ENCODE results near the gene PECR. TPM values are rescaled to one million over a fixed set of nuclear protein-coding genes. Genes with fewer than 3 reads are reported as not detected.

The PECR gene
- total and polyA plus RNA-seq, 10 of the 15 experiments (the other 5 are each of a cell fraction or from before 2014, with no cell fraction given) = 7.6 to 37.4 (median 25.7) TPM

DNA sequence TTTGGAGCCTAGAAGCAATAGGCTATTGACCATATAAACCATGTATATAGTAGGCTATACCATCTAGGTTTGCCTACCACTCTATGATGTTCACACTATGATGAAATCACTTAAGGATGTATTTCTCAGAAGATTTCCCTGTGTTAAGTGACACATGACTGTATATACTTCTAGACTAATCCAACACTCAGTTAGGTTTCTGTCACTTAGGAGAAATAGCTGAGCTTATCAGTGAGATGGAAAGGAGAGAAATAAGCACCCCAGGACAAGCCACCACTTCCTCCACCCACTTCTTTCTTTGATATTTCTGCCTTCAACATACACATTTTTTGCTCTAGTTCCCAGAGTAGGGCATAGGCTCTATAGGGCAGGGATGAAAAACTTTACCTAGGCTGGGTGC lies 7.8 kb downstream of the PECR start:
- ChIA-PET POLR2A (interaction anchor here (1.4 kb wide), 1 partner anchor 15 kb away, joined by 3 read pairs; no protein-coding TSS in a partner anchor), SMC1A (ENCODE audit: uncharacterized antibody, unreplicated experiment) (interaction anchor here (1.5 to 2.2 kb wide), 3 partner anchors 15 to 124 kb away, joined by 3 to 9 read pairs (median 6); no protein-coding TSS in a partner anchor), RAD21 (ENCODE audit: unreplicated experiment) (no interaction called here), CTCF (interaction anchor here (2.2 kb wide), 1 partner anchor 41 kb away, joined by 7 read pairs; no protein-coding TSS in a partner anchor)
- in situ Hi-C loops (cut with MboI) = no loop called here
- H3K4me3 ChIP-seq = no peak overlapping the region
- no peak overlapping the region for H2AFZ ChIP-seq (ENCODE audit: control insufficient read depth, low read depth, low read length)
- no peak overlapping the region for H3K27ac ChIP-seq (ENCODE audit: control insufficient read depth, insufficient read depth)
- H3K27me3 ChIP-seq (replicated peaks in 1 of 2; ENCODE audit: control insufficient read depth in 2 of 2, insufficient read depth in 2 of 2, low read length in 1 of 2) = no peaks in the 10 kb centered on the region
- DNase-seq (ENCODE audit: low read depth, low spot score) (no peak), ATAC-seq (no peak), FAIRE-seq (no peak)
- H3K79me2 ChIP-seq (ENCODE audit: control insufficient read depth, insufficient read depth, low read length) = no peaks in the 10 kb centered on the region
- no TSS peak for BruUV-seq (replicated peaks)
- no peaks in the 10 kb centered on the region for H4K20me1 ChIP-seq (ENCODE audit: control insufficient read depth, insufficient read depth)
- H3K4me1 ChIP-seq (ENCODE audit: control insufficient read depth, insufficient read depth, low read length) = no peaks in the 10 kb centered on the region
- H3K9me3 ChIP-seq (replicated peaks; ENCODE audit: control insufficient read depth, insufficient read depth, low read length) = no peaks in the 10 kb centered on the region
- TF ChIP-seq YY1 (IDR thresholded peaks at IDR 0.05; ENCODE audit: low read depth, low read length) (no peak), HDAC2 (IDR thresholded peaks at IDR 0.05) (no peak), ZNF207 (IDR thresholded peaks at IDR 0.05; ENCODE audit: borderline replicate concordance) (no peak), SP1 (IDR thresholded peaks at IDR 0.05; ENCODE audit: low read depth, low read length) (no peak), JUNB (IDR thresholded peaks at IDR 0.05) (no peak), SRF (IDR thresholded peaks at IDR 0.05; ENCODE audit: low read depth in 2 of 2, low read length in 2 of 2) (no peak), SREBF1 (IDR thresholded peaks at IDR 0.05; ENCODE audit: low read length) (no peak), NFXL1 (IDR thresholded peaks at IDR 0.05; ENCODE audit: borderline replicate concordance) (no peak), POU2F2 (IDR thresholded peaks at IDR 0.05; ENCODE audit: borderline replicate concordance, low read depth, low read length) (no peak), NFYB (IDR thresholded peaks at IDR 0.05; ENCODE audit: insufficient read depth, low read depth, low read length) (no peak), EED (IDR thresholded peaks at IDR 0.05; ENCODE audit: low read depth) (no peak), ZNF384 (IDR thresholded peaks at IDR 0.05; ENCODE audit: borderline replicate concordance, low read depth, low read length) (no peak)
- TF ChIP-seq, protein P1, sequence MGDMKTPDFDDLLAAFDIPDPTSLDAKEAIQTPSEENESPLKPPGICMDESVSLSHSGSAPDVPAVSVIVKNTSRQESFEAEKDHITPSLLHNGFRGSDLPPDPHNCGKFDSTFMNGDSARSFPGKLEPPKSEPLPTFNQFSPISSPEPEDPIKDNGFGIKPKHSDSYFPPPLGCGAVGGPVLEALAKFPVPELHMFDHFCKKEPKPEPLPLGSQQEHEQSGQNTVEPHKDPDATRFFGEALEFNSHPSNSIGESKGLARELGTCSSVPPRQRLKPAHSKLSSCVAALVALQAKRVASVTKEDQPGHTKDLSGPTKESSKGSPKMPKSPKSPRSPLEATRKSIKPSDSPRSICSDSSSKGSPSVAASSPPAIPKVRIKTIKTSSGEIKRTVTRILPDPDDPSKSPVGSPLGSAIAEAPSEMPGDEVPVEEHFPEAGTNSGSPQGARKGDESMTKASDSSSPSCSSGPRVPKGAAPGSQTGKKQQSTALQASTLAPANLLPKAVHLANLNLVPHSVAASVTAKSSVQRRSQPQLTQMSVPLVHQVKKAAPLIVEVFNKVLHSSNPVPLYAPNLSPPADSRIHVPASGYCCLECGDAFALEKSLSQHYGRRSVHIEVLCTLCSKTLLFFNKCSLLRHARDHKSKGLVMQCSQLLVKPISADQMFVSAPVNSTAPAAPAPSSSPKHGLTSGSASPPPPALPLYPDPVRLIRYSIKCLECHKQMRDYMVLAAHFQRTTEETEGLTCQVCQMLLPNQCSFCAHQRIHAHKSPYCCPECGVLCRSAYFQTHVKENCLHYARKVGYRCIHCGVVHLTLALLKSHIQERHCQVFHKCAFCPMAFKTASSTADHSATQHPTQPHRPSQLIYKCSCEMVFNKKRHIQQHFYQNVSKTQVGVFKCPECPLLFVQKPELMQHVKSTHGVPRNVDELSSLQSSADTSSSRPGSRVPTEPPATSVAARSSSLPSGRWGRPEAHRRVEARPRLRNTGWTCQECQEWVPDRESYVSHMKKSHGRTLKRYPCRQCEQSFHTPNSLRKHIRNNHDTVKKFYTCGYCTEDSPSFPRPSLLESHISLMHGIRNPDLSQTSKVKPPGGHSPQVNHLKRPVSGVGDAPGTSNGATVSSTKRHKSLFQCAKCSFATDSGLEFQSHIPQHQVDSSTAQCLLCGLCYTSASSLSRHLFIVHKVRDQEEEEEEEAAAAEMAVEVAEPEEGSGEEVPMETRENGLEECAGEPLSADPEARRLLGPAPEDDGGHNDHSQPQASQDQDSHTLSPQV (IDR thresholded peaks at IDR 0.05) = no peak
- TF ChIP-seq, protein P2, sequence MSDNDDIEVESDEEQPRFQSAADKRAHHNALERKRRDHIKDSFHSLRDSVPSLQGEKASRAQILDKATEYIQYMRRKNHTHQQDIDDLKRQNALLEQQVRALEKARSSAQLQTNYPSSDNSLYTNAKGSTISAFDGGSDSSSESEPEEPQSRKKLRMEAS (IDR thresholded peaks at IDR 0.05; ENCODE audit: low read depth, low read length) = no peak
- TF ChIP-seq, protein P3, sequence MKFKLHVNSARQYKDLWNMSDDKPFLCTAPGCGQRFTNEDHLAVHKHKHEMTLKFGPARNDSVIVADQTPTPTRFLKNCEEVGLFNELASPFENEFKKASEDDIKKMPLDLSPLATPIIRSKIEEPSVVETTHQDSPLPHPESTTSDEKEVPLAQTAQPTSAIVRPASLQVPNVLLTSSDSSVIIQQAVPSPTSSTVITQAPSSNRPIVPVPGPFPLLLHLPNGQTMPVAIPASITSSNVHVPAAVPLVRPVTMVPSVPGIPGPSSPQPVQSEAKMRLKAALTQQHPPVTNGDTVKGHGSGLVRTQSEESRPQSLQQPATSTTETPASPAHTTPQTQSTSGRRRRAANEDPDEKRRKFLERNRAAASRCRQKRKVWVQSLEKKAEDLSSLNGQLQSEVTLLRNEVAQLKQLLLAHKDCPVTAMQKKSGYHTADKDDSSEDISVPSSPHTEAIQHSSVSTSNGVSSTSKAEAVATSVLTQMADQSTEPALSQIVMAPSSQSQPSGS (IDR thresholded peaks at IDR 0.05; ENCODE audit: low read length) = no peak
- TF ChIP-seq, protein P4, sequence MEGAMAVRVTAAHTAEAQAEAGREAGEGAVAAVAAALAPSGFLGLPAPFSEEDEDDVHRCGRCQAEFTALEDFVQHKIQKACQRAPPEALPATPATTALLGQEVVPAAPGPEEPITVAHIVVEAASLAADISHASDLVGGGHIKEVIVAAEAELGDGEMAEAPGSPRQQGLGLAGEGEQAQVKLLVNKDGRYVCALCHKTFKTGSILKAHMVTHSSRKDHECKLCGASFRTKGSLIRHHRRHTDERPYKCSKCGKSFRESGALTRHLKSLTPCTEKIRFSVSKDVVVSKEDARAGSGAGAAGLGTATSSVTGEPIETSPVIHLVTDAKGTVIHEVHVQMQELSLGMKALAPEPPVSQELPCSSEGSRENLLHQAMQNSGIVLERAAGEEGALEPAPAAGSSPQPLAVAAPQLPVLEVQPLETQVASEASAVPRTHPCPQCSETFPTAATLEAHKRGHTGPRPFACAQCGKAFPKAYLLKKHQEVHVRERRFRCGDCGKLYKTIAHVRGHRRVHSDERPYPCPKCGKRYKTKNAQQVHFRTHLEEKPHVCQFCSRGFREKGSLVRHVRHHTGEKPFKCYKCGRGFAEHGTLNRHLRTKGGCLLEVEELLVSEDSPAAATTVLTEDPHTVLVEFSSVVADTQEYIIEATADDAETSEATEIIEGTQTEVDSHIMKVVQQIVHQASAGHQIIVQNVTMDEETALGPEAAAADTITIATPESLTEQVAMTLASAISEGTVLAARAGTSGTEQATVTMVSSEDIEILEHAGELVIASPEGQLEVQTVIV (IDR thresholded peaks at IDR 0.05; ENCODE audit: borderline replicate concordance, partially characterized antibody) = no peak
- no peak overlapping the region for H3K9ac ChIP-seq (ENCODE audit: control insufficient read depth, insufficient read depth, low read length)
- no peaks in the 10 kb centered on the region; a peak in 1 of 4 replicates for H3K36me3 ChIP-seq (ENCODE audit: control insufficient read depth in 2 of 2, insufficient read depth in 2 of 2, low read length in 1 of 2)
- intact Hi-C loops (cut with micrococcal nuclease; ENCODE audit: unreplicated experiment) = no loop called here
- H3K4me2 ChIP-seq (ENCODE audit: control insufficient read depth, insufficient read depth) = no peak overlapping the region

All from GM12878 (cell line).